ENCODE data around the gene SSBP3. TPM values are rescaled to one million over a fixed set of nuclear protein-coding genes. Genes with fewer than 3 reads are reported as not detected.

SSBP3 gene
- total and polyA plus RNA-seq, 9 of the 15 experiments (the other 6 are each of a cell fraction or from before 2014, with no cell fraction given): 8.7 to 108 (median 33.8) TPM

DNA sequence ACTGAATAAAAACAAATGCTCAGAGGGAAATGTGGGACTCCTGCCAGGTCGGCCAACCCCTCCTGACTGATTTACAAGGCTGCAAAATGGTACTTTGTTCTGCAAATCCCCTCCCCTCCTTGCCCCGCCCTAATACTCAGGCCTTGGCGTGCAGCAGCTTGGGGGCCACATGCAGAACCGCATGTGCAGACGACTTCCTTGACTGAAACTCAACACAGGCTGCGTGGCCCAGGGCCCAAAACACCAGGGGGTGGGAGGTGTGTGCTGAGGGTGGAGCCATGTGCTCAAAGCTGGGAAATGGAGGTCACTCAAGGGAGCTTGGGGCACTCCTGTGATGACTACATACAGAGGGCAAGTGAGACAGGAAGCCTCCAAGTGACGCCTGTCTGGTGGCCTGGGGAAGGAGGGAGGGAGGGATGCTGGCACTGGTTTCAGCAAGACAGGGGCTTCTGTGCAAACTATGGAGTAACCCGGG, 119.0 kb downstream of the SSBP3 start (continued):
- TF ChIP-seq, protein P1, sequence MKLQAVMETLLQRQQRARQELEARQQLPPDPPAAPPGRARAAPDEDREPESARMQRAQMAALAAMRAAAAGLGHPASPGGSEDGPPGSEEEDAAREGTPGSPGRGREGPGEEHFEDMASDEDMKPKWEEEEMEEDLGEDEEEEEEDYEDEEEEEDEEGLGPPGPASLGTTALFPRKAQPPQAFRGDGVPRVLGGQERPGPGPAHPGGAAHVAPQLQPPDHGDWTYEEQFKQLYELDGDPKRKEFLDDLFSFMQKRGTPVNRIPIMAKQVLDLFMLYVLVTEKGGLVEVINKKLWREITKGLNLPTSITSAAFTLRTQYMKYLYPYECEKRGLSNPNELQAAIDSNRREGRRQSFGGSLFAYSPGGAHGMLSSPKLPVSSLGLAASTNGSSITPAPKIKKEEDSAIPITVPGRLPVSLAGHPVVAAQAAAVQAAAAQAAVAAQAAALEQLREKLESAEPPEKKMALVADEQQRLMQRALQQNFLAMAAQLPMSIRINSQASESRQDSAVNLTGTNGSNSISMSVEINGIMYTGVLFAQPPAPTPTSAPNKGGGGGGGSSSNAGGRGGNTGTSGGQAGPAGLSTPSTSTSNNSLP (IDR thresholded peaks at IDR 0.05; ENCODE audit: borderline replicate concordance, low read depth, low read length): no peak
- no peak for TF ChIP-seq DIDO1 (tag; IDR thresholded peaks at IDR 0.05; ENCODE audit: low read depth)
- no peak for TF ChIP-seq HDAC6 (IDR thresholded peaks at IDR 0.05; ENCODE audit: low read depth, low read length)
- no peak for TF ChIP-seq DDX20 (tag; IDR thresholded peaks at IDR 0.05; ENCODE audit: low read depth)
- no peak for TF ChIP-seq TOE1 (IDR thresholded peaks at IDR 0.05; ENCODE audit: borderline replicate concordance)
- no peak for TF ChIP-seq TOE1 (CRISPR knock-in tag; IDR thresholded peaks at IDR 0.05; ENCODE audit: borderline replicate concordance, low read depth)
- TF ChIP-seq U2AF2 (optimal IDR thresholded peaks at IDR 0.05; ENCODE audit: low read depth, low read length): no peak
- peak in 1 of 2 experiments; percentile 69; a peak in 1 of 4 replicates for TF ChIP-seq HDAC1 (IDR thresholded peaks at IDR 0.05)
- TF ChIP-seq, protein P2, sequence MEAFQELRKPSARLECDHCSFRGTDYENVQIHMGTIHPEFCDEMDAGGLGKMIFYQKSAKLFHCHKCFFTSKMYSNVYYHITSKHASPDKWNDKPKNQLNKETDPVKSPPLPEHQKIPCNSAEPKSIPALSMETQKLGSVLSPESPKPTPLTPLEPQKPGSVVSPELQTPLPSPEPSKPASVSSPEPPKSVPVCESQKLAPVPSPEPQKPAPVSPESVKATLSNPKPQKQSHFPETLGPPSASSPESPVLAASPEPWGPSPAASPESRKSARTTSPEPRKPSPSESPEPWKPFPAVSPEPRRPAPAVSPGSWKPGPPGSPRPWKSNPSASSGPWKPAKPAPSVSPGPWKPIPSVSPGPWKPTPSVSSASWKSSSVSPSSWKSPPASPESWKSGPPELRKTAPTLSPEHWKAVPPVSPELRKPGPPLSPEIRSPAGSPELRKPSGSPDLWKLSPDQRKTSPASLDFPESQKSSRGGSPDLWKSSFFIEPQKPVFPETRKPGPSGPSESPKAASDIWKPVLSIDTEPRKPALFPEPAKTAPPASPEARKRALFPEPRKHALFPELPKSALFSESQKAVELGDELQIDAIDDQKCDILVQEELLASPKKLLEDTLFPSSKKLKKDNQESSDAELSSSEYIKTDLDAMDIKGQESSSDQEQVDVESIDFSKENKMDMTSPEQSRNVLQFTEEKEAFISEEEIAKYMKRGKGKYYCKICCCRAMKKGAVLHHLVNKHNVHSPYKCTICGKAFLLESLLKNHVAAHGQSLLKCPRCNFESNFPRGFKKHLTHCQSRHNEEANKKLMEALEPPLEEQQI (IDR thresholded peaks at IDR 0.05): no peak
- no peak; a peak in 1 of 4 replicates for TF ChIP-seq FOXA3 (CRISPR knock-in tag; conservative IDR thresholded peaks at IDR 0.05 in 1 of 2, IDR thresholded peaks at IDR 0.05 in 1 of 2)
- TF ChIP-seq BHLHE40 (IDR thresholded peaks at IDR 0.05; ENCODE audit: low read length): peak; percentile 34; the same call in 1 of the 2 replicates
- TF ChIP-seq, protein P3, sequence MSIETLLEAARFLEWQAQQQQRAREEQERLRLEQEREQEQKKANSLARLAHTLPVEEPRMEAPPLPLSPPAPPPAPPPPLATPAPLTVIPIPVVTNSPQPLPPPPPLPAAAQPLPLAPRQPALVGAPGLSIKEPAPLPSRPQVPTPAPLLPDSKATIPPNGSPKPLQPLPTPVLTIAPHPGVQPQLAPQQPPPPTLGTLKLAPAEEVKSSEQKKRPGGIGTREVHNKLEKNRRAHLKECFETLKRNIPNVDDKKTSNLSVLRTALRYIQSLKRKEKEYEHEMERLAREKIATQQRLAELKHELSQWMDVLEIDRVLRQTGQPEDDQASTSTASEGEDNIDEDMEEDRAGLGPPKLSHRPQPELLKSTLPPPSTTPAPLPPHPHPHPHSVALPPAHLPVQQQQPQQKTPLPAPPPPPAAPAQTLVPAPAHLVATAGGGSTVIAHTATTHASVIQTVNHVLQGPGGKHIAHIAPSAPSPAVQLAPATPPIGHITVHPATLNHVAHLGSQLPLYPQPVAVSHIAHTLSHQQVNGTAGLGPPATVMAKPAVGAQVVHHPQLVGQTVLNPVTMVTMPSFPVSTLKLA (conservative IDR thresholded peaks at IDR 0.05): peak; percentile 77 to 88
- peak; percentile 64 for TF ChIP-seq CREM (IDR thresholded peaks at IDR 0.05; ENCODE audit: low read depth)
- TF ChIP-seq, protein P4, sequence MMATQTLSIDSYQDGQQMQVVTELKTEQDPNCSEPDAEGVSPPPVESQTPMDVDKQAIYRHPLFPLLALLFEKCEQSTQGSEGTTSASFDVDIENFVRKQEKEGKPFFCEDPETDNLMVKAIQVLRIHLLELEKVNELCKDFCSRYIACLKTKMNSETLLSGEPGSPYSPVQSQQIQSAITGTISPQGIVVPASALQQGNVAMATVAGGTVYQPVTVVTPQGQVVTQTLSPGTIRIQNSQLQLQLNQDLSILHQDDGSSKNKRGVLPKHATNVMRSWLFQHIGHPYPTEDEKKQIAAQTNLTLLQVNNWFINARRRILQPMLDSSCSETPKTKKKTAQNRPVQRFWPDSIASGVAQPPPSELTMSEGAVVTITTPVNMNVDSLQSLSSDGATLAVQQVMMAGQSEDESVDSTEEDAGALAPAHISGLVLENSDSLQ (IDR thresholded peaks at IDR 0.05): peak; percentile 52; the same call in 1 of the 2 replicates
- TF ChIP-seq, protein P5, sequence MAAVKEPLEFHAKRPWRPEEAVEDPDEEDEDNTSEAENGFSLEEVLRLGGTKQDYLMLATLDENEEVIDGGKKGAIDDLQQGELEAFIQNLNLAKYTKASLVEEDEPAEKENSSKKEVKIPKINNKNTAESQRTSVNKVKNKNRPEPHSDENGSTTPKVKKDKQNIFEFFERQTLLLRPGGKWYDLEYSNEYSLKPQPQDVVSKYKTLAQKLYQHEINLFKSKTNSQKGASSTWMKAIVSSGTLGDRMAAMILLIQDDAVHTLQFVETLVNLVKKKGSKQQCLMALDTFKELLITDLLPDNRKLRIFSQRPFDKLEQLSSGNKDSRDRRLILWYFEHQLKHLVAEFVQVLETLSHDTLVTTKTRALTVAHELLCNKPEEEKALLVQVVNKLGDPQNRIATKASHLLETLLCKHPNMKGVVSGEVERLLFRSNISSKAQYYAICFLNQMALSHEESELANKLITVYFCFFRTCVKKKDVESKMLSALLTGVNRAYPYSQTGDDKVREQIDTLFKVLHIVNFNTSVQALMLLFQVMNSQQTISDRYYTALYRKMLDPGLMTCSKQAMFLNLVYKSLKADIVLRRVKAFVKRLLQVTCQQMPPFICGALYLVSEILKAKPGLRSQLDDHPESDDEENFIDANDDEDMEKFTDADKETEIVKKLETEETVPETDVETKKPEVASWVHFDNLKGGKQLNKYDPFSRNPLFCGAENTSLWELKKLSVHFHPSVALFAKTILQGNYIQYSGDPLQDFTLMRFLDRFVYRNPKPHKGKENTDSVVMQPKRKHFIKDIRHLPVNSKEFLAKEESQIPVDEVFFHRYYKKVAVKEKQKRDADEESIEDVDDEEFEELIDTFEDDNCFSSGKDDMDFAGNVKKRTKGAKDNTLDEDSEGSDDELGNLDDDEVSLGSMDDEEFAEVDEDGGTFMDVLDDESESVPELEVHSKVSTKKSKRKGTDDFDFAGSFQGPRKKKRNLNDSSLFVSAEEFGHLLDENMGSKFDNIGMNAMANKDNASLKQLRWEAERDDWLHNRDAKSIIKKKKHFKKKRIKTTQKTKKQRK (IDR thresholded peaks at IDR 0.05; ENCODE audit: borderline replicate concordance, low read depth, low read length): no peak
- TF ChIP-seq RBM34 (IDR thresholded peaks at IDR 0.05; ENCODE audit: borderline replicate concordance, insufficient read depth, low read length): no peak
